Measurements from ENCODE around the gene SLC25A6.
"Not testable (repeated sequence)": the region's sequence is repeated elsewhere in the genome, so short reads cannot be mapped to it uniquely, and the experiment has no call there.

The SLC25A6 gene

GRCh38 chrX:1412551-1413161, 20.7 kb upstream of the SLC25A6 start:
- DNase-seq (ENCODE audit: low read depth) = no peak

- no peak for DNase-seq (ENCODE audit: low read depth)
Measured at GRCh38 chrX:1411326-1411725, 19.4 kb upstream of the SLC25A6 start.

GRCh38 chrX:1407035-1407434, 15.1 kb upstream of the SLC25A6 start:
- no peak for DNase-seq (ENCODE audit: low read depth)

GRCh38 chrX:1405769-1406168, 13.9 kb upstream of the SLC25A6 start:
- not testable (repeated sequence) for DNase-seq (ENCODE audit: low read depth)

- DNase-seq (ENCODE audit: low read depth) = not testable (repeated sequence)
Measured at GRCh38 chrX:1403867-1404266, 12.0 kb upstream of the SLC25A6 start.

- no peak for DNase-seq (ENCODE audit: low read depth)
Measured at GRCh38 chrX:1403228-1403627, 11.3 kb upstream of the SLC25A6 start.

GRCh38 chrX:1401611-1402430, 9.9 kb upstream of the SLC25A6 start:
- no peak for DNase-seq (ENCODE audit: low read depth)

- DNase-seq (ENCODE audit: low read depth) = no peak
Measured at GRCh38 chrX:1400742-1401471, 9.0 kb upstream of the SLC25A6 start.

- DNase-seq (ENCODE audit: low read depth) = no peak
Measured at GRCh38 chrX:1400049-1400448, 8.1 kb upstream of the SLC25A6 start.

- no peak for DNase-seq (ENCODE audit: low read depth)
Measured at GRCh38 chrX:1398431-1399340, 6.8 kb upstream of the SLC25A6 start.

- DNase-seq (ENCODE audit: low read depth) = no peak
Measured at GRCh38 chrX:1397441-1398270, 5.7 kb upstream of the SLC25A6 start.

- no peak for DNase-seq (ENCODE audit: low read depth)
Measured at GRCh38 chrX:1397001-1397400, 5.1 kb upstream of the SLC25A6 start.

GRCh38 chrX:1395646-1396216, 3.8 kb upstream of the SLC25A6 start:
- DNase-seq (ENCODE audit: low read depth) = no peak

- no peak for DNase-seq (ENCODE audit: low read depth)
Measured at GRCh38 chrX:1394731-1395501, 3.0 kb upstream of the SLC25A6 start.

GRCh38 chrX:1393871-1394615, 2.1 kb upstream of the SLC25A6 start:
- DNase-seq (ENCODE audit: low read depth) = no peak

GRCh38 chrX:1392376-1393068, 609 bp upstream of the SLC25A6 start:
- DNase-seq (ENCODE audit: low read depth) = no peak

GRCh38 chrX:1391370-1391706, 575 bp downstream of the SLC25A6 start:
- DNase-seq (ENCODE audit: low read depth) = peak; percentile 91

- no peak for DNase-seq (ENCODE audit: low read depth)
Measured at GRCh38 chrX:1390621-1391369, 1.1 kb downstream of the SLC25A6 start.
